Measurements from ENCODE around the gene RANBP2.
"Not testable (repeated sequence)": the region's sequence is repeated elsewhere in the genome, so short reads cannot be mapped to it uniquely, and the experiment has no call there.

GRCh38 chr2:108716971-108717370 is 2.3 kb upstream of the RANBP2 start:
- TF ChIP-seq CTCF (IDR thresholded peaks at IDR 0.05); ZFX (IDR thresholded peaks at IDR 0.05; ENCODE audit: borderline replicate concordance): not testable (repeated sequence)
